ENCODE data around the gene ESRRB.

The ESRRB gene

DNA sequence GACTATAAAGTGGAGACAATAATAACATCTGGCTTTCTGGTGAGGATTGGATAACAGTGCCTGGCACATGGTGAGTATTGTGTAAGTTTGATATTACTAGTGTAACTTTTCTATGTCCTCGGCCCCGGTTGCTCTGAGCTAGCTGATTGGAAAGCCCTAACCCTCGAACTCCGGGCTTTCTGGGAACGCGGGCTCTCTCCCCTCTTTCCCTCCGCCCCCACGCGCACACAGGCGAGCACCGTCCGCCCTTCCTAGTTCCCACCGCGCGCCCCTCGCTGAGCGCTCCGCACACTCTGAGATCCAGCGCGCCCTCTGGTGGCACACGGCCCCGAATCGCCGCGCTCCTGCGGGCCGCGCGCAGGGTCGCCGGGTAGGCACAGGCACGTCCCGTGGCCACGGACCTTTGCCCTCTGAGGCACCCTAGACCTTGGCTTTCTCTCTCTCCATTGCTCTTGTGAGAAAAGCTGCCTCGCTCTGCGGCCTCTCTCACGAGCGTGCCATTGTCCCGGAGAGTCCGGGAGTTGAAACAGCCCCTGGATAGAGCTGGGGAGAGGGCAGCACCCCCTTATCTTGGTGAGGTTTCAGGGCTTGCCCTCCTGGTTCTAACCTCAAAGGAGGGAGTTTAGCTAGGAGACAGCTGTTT lies 23.2 kb upstream of the ESRRB start:
- peak; percentile 18 for DNase-seq

DNA sequence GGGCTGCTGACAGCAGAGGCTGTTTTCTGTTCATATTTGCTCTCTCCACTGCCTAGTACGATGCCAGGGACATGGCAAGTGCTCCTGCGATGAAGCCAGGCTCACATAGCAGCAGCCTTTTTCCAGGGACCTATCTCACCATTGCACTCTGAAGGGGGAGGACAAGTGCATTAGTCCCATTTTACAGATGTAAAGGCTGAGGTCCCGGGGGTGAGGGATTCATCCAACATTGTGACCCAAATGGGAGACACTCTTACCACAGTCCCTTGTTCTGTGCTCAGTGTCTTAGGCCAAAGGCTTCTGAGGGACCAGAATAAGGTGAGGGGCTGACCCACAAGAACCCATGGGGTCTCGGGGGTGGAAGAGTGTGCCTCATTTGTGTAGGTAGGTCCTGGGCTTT lies 21.6 kb upstream of the ESRRB start:
- no peak for DNase-seq

DNA sequence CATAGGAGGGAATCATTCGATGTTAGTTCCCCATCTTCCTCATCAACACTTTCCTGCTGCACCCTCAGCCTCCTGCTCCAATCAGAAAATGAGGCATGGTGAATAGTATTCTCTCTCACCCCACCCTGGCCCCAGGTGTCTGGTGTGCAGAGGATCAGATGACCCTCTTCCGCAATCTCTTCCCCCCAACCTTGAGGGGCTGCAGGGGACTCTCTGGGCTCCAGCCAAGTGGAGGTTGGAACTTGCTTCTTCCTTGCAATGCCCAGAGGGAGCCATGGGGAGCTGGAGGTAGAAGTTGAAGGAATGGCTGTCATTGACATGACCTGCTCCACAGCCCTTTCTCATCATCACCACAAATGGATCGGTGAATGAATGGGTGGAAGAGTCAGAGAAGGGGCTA lies 20.2 kb upstream of the ESRRB start:
- DNase-seq, result no peak

DNA sequence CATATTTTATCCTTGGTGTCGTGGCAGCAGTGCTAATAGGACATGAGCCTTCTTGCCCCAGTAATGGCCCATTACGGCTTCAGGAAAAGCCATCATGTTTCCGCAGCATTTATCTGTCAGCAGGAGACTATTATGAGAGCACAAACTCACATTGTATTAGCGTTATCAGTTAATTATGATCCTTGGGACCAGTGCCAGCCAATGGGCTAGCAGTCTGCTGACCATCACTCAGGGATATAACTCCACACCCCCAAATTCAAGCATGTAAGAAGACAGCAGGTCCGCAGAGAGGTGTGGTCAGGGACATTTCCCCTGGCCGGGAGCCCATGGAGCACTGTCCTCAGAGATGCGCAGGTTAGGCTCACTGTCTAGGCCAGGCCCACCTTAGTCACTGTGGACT lies 4.9 kb upstream of the ESRRB start:
- no peak for DNase-seq

DNA sequence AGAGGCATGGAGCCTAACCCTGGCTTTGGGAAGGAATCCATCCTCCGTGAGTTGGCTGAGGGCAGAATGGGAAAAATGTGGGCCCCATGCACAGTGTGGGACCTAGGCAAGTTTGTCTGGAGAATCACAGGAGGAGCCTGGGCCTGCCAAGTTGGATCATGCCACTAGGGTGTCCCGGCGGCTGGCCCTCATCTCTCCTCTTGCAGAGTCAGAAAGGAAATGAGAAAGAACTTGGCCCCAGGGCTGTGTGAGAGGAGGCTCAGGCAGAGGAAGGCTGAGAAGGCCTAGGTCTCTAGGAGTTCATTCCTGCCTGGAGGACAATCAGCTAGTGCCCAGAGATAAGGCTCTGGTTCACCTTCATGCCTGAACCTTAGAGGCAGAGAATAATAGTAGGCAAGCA lies 2.5 kb upstream of the ESRRB start:
- DNase-seq, result no peak

DNA sequence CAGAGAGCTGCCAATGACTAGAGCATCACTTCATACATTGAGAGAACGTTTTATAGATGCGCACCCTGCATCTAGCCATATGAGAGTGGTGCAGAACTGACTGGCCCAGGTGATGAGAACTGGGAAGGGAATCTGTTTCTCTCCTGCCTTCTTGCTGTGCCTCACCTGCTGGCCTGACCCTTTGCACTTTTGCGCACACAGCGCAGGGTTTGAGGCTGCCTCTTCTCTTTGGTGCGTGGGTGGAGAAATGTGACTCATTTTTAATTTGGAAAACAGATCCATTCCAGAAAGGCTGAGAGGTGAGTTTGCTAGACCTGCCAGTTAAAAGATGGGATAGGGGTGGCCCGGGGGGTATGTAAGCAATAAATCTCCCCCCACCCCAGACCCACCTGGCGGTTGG lies 453 bp upstream of the ESRRB start:
- DNase-seq, result no peak

DNA sequence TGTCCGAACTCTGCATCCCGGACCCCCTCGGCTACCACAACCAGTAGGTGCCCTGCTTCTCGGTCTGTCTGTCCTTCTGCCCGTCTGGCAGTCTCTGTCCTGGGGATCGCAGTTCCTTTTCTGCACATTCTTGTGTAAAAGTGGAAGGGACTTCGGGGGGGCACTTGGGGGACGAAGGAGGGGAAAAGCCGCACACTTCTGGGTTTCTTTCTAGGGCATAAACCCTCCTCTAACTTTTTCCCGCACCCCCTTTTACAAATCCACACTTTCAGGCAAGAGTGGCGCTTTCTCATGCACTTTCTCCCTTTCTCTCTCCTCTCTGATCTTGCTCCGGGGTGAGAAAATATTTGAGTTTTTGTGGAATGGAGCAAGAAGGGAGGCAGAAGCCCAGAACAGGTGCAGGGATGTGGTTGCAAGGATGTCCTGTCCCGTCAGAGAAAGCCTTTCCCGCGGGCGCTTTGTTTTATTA lies 506 bp downstream of the ESRRB start:
- no peak for DNase-seq

DNA sequence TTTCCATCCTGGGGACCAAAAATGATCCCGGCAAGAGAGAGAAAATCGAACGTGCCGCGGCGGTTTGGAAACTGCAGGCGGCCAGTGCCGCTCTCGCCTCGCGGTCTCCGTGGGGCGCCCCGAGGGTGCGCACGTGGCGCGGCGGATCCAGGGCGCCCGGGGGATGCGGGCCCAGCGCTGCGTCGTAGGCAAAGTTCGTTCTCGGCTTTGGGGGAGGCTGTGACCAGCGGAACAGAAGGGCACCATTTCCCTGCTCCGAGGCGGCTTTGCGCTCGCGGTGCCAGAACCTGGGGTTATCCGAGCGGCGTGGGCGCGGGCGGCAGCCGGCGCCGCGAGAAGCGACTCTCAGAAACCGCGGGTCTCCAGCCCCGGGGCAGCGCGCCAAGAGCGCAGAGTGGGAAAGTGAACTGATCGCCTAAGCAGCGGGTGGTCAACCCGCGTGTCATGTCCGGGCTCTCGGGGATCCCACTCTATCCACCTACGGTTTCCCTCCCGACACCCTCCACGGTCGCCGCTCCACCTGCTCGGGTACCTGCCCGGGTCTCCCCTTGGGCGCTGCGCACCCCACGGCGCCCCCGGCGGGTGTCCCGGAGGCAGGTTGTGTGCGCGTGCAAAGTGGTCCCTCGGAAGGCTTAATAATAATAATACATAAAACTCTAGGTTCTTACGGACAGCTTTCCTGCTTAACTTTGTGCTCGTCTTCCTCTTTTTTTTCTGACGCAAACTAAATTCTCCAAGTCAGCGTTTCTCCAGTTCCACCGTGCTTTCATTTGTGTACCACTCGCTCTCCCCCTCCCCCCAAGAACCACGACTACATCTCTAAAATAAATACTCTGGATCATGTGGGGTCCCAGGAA lies 1.2 kb downstream of the ESRRB start:
- DNase-seq, result no peak

DNA sequence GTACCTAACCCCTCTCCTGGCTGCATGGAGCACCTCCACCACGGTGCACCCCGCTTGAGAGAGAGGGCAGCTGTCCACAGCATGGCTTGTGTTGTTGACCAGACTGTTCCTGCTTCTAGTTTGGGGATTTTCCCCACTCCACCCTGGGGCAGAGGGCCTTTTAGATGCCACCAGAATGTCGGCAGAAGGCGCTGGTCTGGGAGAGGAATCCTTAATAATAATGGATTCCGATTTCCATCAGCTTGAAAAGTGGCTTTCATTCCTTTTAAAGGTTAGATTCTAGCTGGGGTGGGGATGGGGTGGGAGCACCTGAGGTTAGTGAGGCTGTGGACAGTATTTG lies 1.8 kb downstream of the ESRRB start:
- no peak for DNase-seq

DNA sequence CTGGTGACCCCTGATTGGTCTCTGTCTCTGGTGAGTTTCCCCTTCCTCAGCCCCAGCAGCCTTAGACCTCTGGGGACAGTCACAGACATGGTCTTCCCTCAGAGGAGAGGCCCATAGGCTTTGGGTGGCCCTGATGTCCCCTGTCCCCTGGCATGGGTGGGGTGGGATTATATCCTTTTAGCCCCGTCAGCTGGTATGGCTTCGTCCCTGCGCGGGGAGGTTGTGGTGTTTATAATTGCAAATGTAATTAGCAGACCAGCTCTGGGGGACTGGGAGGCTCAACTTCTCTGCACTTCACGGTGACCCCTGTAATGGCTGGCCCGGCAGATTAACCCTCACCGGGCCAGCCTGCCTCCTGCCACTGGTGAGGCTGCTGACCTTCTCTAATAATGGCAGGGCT lies 5.1 kb downstream of the ESRRB start:
- no peak for DNase-seq

DNA sequence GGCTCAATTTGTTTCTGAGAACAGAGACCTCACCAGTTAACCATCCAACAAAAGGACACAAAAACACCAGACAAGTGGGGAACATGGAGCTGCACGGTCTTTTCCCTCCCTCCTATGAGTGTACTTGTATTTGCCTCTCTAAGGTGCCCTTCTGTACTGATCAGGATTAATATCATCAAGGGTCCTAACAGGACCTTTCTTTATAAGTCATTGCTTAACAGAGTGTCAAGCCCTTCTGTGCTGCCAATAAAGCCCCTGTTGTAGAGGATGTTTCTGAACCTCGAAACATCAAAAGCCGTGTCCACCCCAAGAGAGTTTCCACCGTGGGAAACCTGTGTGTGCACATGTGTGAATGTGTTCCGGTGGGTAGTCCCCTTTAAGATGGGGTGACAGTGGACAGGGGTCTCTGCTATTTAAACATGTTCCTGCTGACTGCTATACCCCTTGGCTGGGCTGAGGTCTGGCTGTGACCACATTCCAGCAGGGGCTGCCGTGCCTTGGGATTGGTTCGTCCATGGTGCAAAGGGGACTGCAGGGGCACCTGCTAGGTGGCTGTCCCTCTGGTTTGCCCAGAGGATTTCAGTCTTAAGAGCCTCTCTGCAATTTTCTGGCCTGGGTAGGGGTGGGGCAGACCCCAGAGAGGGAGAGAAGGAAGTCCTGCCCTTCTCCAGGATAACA lies 6.0 kb downstream of the ESRRB start:
- no peak for DNase-seq

DNA sequence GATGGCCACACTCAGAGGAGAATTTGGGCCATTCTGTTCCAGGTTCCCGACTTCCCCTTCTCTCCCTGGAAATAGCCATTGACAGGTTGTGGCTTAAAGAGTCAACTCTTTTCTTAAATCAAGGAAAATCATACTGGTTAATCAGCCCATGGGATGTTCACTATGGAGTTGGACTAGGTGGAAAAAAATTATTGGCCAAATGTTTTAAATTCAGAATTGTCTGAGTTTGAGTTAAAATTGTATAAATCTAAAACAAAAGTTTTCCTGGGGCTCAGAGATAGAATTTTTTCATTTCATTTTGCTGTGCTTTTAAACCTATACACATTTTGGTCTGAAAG lies 6.5 kb downstream of the ESRRB start:
- no peak for DNase-seq

DNA sequence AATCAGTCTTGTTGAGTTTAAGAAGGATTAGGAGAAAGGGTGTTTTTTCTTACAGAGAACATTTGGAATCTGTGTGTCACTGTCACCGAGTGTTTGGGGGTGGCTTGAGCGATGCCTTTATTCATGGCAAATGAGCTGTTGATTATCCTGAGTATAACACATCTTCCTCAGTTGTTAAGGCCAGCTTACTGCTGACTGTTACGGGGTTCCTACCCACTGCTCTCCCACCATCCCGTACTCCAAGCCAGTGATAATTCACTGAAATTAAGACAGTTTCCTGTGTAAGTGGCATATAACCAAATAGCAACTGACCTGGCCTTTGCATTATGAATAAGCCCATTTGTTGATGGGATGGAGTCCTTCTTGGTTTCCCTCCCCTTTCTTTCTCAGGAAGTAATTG lies 9.5 kb downstream of the ESRRB start:
- no peak for DNase-seq

DNA sequence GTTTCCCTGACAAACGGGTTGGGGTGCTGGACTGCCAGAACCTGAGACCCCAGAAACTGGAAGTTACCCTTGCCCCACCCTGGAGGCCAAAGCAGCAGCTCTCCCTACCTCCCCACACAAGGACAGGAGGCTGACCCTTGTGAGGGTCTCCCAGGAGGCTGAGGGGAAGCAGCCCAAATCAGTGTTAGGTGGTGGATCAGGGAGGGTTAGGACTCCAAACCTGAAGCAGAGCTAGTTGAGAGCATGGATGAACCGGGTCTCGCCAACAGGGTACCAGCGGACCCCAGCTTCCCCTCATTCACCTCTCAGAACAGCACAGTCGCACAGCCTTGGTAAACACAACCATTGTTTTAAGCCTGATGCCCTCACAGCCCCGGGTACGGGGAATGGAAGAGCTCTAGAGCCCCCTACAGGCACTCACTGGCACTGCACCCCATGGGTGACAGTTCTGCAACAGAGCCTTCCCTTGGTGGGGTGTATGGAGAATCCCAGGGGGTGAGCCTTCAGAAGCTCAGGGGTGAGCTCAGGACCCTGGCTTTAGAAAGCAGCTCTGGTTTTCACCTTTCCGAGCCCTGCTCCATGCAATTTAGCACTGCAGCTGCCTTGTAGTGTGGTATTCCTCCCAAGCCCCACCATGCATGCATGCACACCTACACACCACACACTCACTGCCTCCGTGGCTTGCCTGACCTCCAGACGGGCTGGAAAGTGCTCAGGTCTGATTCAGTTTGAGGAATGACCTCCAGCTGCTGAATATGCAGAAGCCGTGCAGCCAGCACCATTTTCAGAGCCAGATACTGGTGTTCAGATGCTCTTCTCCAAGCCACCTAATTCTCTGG lies 11.2 kb downstream of the ESRRB start:
- DNase-seq, result peak; percentile 30

DNA sequence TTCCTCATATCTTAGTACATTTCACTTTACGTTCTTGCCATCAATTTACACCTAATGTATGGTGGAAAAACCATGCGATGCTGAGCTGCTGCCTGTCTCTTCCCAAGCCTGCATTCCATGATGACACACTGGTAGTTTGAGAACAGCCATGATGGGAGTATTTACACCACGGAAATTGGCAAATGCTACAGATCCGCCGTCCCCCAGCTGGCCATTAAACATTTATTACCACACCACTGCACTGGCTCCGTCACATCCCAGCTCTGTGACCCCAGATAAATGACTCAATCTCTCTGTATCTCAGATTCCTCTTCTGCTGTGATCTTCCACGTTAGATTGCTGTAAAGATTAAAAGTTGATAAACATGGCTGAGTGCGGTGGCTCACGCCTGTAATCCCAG lies 13.9 kb downstream of the ESRRB start:
- no peak for DNase-seq

DNA sequence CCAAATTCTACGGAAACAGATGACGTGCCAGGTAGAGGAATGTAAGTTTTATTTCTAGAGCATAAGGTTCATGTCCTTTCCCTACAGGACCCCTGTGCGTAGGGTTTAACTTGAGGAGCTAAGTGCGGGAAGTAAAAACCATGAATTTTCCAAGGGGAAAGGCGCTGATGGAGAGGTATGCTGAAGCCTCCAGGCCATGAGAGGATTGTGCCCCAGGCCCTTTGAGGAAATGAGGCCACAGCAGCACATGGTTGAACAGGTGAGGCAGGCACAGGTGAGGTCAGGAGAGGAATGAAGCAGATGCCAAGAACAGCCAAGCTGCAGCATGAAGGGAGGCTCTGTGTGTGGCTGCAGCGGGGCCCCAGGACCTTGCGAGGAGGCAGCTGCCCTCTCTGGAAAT lies 14.7 kb downstream of the ESRRB start:
- no peak for DNase-seq

DNA sequence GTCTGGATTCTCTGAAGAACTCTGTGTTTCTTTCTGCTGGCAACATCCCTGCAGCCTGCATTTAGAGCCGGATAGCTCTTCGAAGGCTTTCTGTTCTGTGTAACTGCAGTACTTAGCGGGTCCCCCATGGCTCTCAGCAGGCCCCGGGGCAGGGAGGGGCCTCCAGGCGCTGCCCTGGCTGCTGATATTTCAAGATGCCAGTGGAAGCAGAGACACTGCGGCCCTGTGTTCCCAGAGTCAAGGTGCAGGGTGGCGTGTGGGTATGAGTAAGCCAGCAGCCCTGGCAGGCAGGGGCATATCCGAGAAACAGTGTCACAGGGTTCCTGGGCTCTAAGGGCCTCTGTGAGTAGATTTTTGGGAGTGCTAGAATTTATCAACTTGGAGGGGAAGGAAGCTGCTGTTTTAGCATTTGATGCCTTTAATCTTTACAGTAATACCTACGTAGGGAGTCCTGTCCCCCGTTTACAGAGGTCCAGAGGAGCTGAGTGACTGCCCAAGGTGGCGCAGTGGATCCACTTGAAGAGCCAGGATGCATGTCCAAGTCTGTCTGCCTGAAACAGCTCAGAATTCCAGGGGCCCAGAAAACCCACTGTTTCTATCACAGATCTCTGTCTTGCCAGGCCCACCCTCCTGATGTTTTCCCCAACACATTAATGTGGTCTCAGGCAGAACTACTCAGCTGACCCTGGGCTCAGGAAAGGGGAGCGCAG lies 16.2 kb downstream of the ESRRB start:
- DNase-seq, result no peak

DNA sequence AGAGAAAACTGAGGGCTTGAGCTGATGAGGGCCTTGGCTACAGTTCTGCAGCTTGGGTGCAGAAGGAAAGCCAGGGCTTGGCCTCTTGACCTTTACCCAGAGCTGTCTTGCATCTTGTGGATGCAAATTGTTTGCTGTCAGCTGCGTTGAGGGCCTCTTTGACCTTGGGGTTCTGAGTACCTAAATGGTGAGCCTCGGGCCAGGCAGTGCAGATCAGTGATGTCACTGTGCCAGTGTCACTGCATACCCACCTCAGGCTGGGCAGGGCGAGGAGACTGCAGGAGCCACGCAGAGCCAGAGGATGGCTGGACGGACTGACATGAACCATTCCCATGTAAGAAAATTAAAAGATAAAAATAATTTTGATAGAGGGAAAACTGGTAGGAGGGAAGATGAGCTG lies 18.6 kb downstream of the ESRRB start:
- no peak for DNase-seq

DNA sequence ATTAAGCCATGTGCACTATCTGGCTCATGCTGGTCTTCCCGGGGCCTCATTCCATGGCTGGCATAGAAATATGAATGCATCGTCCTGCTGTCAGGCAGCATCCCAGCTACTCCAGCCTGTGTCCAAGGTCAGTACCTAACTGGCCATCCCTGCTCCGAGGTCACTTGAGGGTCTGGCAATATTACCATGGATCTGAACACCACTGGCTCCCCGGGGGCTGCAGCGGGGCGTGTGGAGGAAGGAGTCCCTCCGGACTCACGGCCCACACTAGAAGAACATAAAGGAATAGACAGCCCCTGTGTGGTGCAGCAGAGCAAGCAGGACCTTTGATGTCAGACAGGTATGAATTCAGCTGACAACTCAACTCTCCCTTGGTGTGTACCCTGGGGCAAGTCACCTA lies 19.2 kb downstream of the ESRRB start:
- no peak for DNase-seq

DNA sequence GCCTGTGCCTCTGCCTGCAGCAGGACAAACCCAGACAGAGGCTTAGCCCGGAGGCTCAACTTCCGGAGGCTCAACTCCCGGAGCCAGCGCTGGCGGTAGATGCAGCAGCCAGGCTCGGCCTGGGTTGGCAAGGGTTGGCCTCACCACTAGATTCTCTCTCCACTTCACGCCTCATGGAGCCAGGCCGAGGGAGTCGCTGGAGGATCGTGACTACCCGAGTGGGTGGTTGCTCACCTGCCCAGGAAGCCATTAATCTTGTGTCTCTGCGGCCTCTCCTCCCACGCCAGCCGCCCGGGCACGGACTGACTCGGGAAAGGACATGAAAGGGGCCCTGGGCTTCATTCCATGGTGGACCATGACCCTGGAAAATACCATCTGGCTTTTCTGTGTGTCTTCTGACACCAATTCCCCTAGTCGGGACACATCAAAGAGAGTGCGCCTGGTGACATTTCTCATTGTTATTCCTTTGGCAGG lies 20.8 kb downstream of the ESRRB start:
- no peak for DNase-seq

DNA sequence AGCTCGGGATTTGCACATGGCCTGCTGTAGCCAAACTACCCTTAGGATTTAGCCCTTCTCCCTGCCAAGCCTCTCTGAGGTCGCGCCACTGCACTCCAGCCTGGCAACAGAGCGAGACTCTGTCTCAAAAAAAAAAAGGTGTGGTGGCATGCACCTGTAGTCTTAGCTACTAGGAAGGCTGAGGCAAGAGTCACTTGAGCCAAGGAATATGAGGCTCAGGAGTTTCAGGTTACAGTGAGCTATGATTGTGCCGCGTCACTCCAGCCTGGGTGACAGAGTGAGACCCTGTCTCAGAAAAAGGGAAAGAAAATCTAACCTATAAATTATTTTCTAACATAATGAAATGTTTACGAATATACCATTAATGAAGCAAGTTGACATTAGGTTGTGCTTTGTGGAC lies 29.7 kb downstream of the ESRRB start:
- no peak for DNase-seq

DNA sequence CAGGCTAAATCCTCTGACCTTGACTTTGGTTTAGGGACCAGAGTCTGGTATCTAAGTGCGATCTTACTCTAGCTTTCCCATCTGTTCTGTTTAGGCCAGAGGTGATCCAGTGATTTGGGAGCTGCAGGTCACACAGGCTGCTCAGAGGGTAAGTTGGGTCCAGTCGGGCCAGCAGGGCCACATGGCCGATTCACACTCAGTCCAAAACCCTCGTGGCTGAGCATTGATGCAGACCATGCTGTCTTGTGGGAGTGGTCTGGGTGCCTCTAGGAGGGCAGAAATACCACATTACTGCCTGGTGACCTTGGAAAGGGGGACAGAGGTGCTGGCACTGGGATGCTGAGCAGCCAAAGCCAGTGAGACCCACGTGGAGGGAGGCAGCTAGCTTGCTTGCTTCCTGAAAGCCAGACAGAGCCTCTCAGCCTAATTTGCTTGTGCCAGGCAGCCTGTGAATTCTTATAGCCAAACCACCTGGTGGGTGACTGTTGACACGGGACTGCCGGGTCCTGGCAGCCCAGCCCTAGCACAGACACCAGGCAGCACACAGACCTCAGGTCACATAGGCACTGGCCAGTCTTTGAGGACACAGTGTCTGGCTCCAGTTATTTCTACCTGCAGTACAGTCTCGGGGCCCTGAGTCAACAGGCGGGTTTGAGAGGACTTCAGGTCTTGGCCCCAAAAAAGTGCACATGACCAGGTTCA lies 31.7 kb downstream of the ESRRB start:
- DNase-seq, result no peak
